Measurements from ENCODE around the gene TCF25.

- TF ChIP-seq CTCF (IDR thresholded peaks at IDR 0.05) (no peak), POLR2A (IDR thresholded peaks at IDR 0.05) (no peak)
Measured at GRCh38 chr16:89925596-89926079, 52.2 kb downstream of the TCF25 start.
